Skin of body (tissue), 2 donors: ENCODE results near the gene TMEM42. TPM values are rescaled to one million over a fixed set of nuclear protein-coding genes. Genes with fewer than 3 reads are reported as not detected.

Source experiments
- DNase-seq: peaks from one replicate; lab custom pipeline; 2025; lab: John Stamatoyannopoulos, UW
- total RNA-seq: library from RNA; depleted of rRNA; stranded (reverse); fragments of >200 nt; gene quantifications from one replicate; pipeline ENCODE4 v1.2.3, GENCODE V29; 2014

TMEM42 gene
- total RNA-seq, 1 donor from 2014 or later = 7.0 TPM

GRCh38 chr3:44874308-44874707, 12.6 kb downstream of the TMEM42 start, which contains the start of gene TGM4:
Gene TGM4, plus strand, starts transcription at chr3:44874608. Its CDS starts 71 bp downstream, at chr3:44874679.
- DNase-seq = no peak

- no peak for DNase-seq
These were observed 13.9 kb downstream of the TMEM42 start for GRCh38 chr3:44875596-44875995.

- no peak for DNase-seq
These were observed 15.6 kb downstream of the TMEM42 start for GRCh38 chr3:44877333-44877732.

- DNase-seq = no peak
These were observed 18.6 kb downstream of the TMEM42 start for GRCh38 chr3:44880284-44880683.

GRCh38 chr3:44883213-44883955, 21.7 kb downstream of the TMEM42 start:
- DNase-seq = no peak

- DNase-seq = peak; percentile 92
These were observed 22.3 kb downstream of the TMEM42 start for GRCh38 chr3:44883999-44884431.

- DNase-seq = no peak
These were observed 23.9 kb downstream of the TMEM42 start for GRCh38 chr3:44885618-44886017.

GRCh38 chr3:44886561-44886960, 24.8 kb downstream of the TMEM42 start:
- DNase-seq = no peak

GRCh38 chr3:44887101-44887500, 25.4 kb downstream of the TMEM42 start:
- no peak for DNase-seq

- no peak for DNase-seq
These were observed 28.5 kb downstream of the TMEM42 start for GRCh38 chr3:44890258-44890657.

- no peak for DNase-seq
These were observed 29.1 kb downstream of the TMEM42 start for GRCh38 chr3:44890852-44891251.

- DNase-seq = no peak
These were observed 31.0 kb downstream of the TMEM42 start for GRCh38 chr3:44892689-44893088.

GRCh38 chr3:44893097-44893496, 31.4 kb downstream of the TMEM42 start:
- no peak for DNase-seq

GRCh38 chr3:44894485-44894884, 32.8 kb downstream of the TMEM42 start:
- no peak for DNase-seq

- DNase-seq = no peak
These were observed 34.7 kb downstream of the TMEM42 start for GRCh38 chr3:44896440-44896839.

- DNase-seq = no peak
These were observed 38.1 kb downstream of the TMEM42 start for GRCh38 chr3:44899683-44900367.

GRCh38 chr3:44902628-44903027, 40.9 kb downstream of the TMEM42 start:
- DNase-seq = no peak

- DNase-seq = no peak
These were observed 41.6 kb downstream of the TMEM42 start for GRCh38 chr3:44903314-44903713.

GRCh38 chr3:44903751-44904150, 42.0 kb downstream of the TMEM42 start:
- DNase-seq = no peak

GRCh38 chr3:44905446-44906157, 43.9 kb downstream of the TMEM42 start:
- no peak for DNase-seq

GRCh38 chr3:44906997-44907396, 45.3 kb downstream of the TMEM42 start:
- no peak for DNase-seq

GRCh38 chr3:44907612-44908011, 45.9 kb downstream of the TMEM42 start:
- no peak for DNase-seq
